Testis (tissue), 2 donors: ENCODE results near the gene NKIRAS2.

Source experiments
- CTCF ChIP-seq, 3 experiments: fragments of 450-650 bp in 2 of 3; fragments of 200-600 bp in 1 of 3; sonication (generic) in 1 of 3; IDR thresholded peaks; one replicate each; pipeline ENCODE4 v1.5.1; 2016 to 2019; ENCODE audit warnings: antibody characterized with exemption in 3 of 3, mild to moderate bottlenecking in 2 of 3, moderate library complexity in 1 of 3
- POLR2A ChIP-seq: fragments of 450-650 bp; IDR thresholded peaks from one replicate; pipeline ENCODE4 v1.6.1; 2017; ENCODE audit warnings: antibody characterized with exemption, mild to moderate bottlenecking, moderate library complexity

DNA sequence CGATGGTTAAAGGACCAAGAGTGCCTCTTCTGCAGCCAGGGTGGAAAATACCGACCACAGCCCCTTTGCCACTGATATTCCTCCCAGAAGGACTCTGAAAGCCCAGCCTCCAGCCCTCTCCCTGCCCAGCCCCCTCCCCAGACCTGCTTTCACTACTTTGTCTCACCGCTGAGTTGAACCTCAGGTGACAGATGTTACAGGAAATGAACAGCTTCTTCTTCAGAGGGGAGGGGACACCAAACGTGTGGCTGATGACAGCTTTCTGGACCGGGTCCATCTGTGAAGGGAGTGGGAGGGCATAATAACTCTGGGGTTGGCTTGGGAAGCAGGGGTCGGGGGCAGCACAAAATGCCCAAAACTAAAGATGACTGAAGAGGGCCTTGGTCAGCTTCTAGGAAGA lies 14.2 kb downstream of the NKIRAS2 start:
- TF ChIP-seq CTCF (IDR thresholded peaks at IDR 0.05) (no peak), POLR2A (no peak)
